Neural cell (in vitro differentiated cells): ENCODE data around the gene TMEM232. TPM values are rescaled to one million over a fixed set of nuclear protein-coding genes. Genes with fewer than 3 reads are reported as not detected.

Experiments used
- H2AFZ ChIP-seq: fragments of 200-600, 300-800 bp; sonication (generic), shearing (Covaris generic); 2 replicates; pipeline ENCODE4 v1.6.0; 2014; ENCODE audit warnings: low read depth, mild to moderate bottlenecking, antibody characterized with exemption, low read length, moderate library complexity
- H3F3A ChIP-seq: fragments of 200-600 bp; shearing (Covaris generic); 2 replicates; pipeline ENCODE4 v1.6.1; 2016; ENCODE audit warnings: mild to moderate bottlenecking, moderate library complexity, mixed read lengths, antibody characterized with exemption, low read length; ENCODE audit not compliant: insufficient read depth, poor library complexity, severe bottlenecking
- H3K27ac ChIP-seq: fragments of 200-600, 300-800 bp; sonication (generic), shearing (Covaris generic); 2 replicates; pipeline ENCODE4 v1.5.1; 2014; ENCODE audit warnings: mild to moderate bottlenecking, low read length, moderate library complexity
- H3K27me3 ChIP-seq: fragments of 300-800, 200-600 bp; sonication (generic), shearing (Covaris generic); 2 replicates; pipeline ENCODE4 v1.6.0; 2014; ENCODE audit warnings: mild to moderate bottlenecking, low read depth, low read length, moderate library complexity; ENCODE audit not compliant: insufficient read depth
- H3K36me3 ChIP-seq: fragments of 300-800, 200-600 bp; sonication (generic), shearing (Covaris generic); 2 replicates; pipeline ENCODE4 v1.5.1; 2014; ENCODE audit warnings: mild to moderate bottlenecking, antibody characterized with exemption, low read length, moderate library complexity; ENCODE audit not compliant: insufficient read depth
- H3K4me2 ChIP-seq: fragments of 300-800, 200-600 bp; sonication (generic), shearing (Covaris generic); 2 replicates; pipeline ENCODE4 v1.6.0; 2014; ENCODE audit warnings: mild to moderate bottlenecking, low read length
- H3K4me3 ChIP-seq: fragments of 300-800, 200-600 bp; sonication (generic), shearing (Covaris generic); 2 replicates; pipeline ENCODE4 v1.5.1; 2014; ENCODE audit warnings: mild to moderate bottlenecking, low read length, moderate library complexity
- H3K79me2 ChIP-seq: fragments of 200-600 bp; shearing (Covaris generic); replicated peaks from 2 replicates; pipeline ENCODE4 v1.6.0; 2014; ENCODE audit warnings: mild to moderate bottlenecking, low read length, moderate library complexity; ENCODE audit not compliant: insufficient read depth
- H3K9ac ChIP-seq: fragments of 300-800, 200-600 bp; sonication (generic), shearing (Covaris generic); 2 replicates; pipeline ENCODE4 v1.6.1; 2016; ENCODE audit warnings: mild to moderate bottlenecking, low read length, mixed read lengths
- H3K9me2 ChIP-seq: fragments of 200-600 bp; shearing (Covaris generic); 2 replicates; pipeline ENCODE4 v1.6.1; 2016; ENCODE audit warnings: mild to moderate bottlenecking, low read length, mixed read lengths; ENCODE audit not compliant: insufficient read depth
- H3K9me3 ChIP-seq: fragments of 200-600, 300-800 bp; sonication (generic), shearing (Covaris generic); 2 replicates; pipeline ENCODE4 v1.6.1; 2016; ENCODE audit warnings: mild to moderate bottlenecking, mixed run types, low read length, moderate library complexity, mixed read lengths
- H4K20me1 ChIP-seq: fragments of 200-600 bp; shearing (Covaris generic); 2 replicates; pipeline ENCODE4 v1.6.1; 2016; ENCODE audit warnings: mild to moderate bottlenecking, mixed run types; ENCODE audit not compliant: insufficient read depth
- CTCF ChIP-seq: fragments of 450-650 bp; IDR thresholded peaks from 2 replicates; pipeline ENCODE4 v1.5.1; 2014; ENCODE audit warnings: antibody characterized with exemption, mild to moderate bottlenecking, moderate library complexity; ENCODE audit not compliant: poor library complexity, severe bottlenecking
- EP300 ChIP-seq: fragments of 450-650 bp; conservative IDR thresholded peaks from 2 replicates; pipeline ENCODE4 v1.6.1; 2014; ENCODE audit warnings: antibody characterized with exemption, mild to moderate bottlenecking, moderate library complexity; ENCODE audit not compliant: poor library complexity, severe bottlenecking
- EZH2 ChIP-seq: fragments of 200-600, 300-800 bp; shearing (Covaris generic), sonication (generic); IDR thresholded peaks from 2 replicates; pipeline ENCODE4 v1.6.1; 2014; ENCODE audit warnings: antibody characterized with exemption, low read length, borderline replicate concordance, mild to moderate bottlenecking; ENCODE audit not compliant: insufficient read depth, poor library complexity, severe bottlenecking
- POLR2AphosphoS5 ChIP-seq: IDR thresholded peaks from 2 replicates; pipeline ENCODE4 v1.6.1; 2012
- RAD21 ChIP-seq: fragments of 450-650 bp; conservative IDR thresholded peaks from 2 replicates; pipeline ENCODE4 v1.6.1; 2014; ENCODE audit warnings: antibody characterized with exemption, mild to moderate bottlenecking, moderate library complexity
- REST ChIP-seq: IDR thresholded peaks from 2 replicates; pipeline ENCODE4 v1.6.1; 2012; ENCODE audit warnings: borderline replicate concordance
- SMC3 ChIP-seq: fragments of 450-650 bp; conservative IDR thresholded peaks from 2 replicates; pipeline ENCODE4 v1.6.1; 2014; ENCODE audit warnings: antibody characterized with exemption, mild to moderate bottlenecking, moderate library complexity; ENCODE audit not compliant: poor library complexity
- TAF1 ChIP-seq: IDR thresholded peaks from 2 replicates; pipeline ENCODE4 v1.6.1; 2012; ENCODE audit warnings: low read depth
- polyA plus RNA-seq: library from polyadenylated mRNA; depleted of rRNA; stranded (reverse); fragments of >200 nt; gene quantifications from 2 replicates; pipeline ENCODE4 v1.2.3, GENCODE V29; 2014

The TMEM232 gene
- polyA plus RNA-seq, 1 donor from 2014 or later, result 7.4 TPM

- TF ChIP-seq POLR2AphosphoS5 (no peak), SMC3 (no peak), REST (no peak), EP300 (no peak), TAF1 (no peak), EZH2 (no peak), CTCF (no peak)
- H2AFZ ChIP-seq, result no peak overlapping the region
- H4K20me1 ChIP-seq, result no peaks in the 10 kb centered on the region
- no peaks in the 10 kb centered on the region for H3K79me2 ChIP-seq
- no peak overlapping the region for H3K9ac ChIP-seq
- H3K4me2 ChIP-seq, result no peak overlapping the region
- H3K9me3 ChIP-seq, result no peaks in the 10 kb centered on the region
- no peak overlapping the region for H3K27ac ChIP-seq
- no peaks in the 10 kb centered on the region for H3K27me3 ChIP-seq
- no peaks in the 10 kb centered on the region for H3K9me2 ChIP-seq
- H3F3A ChIP-seq, result no peaks in the 10 kb centered on the region
- H3K36me3 ChIP-seq, result no peaks in the 10 kb centered on the region
- no peak overlapping the region for H3K4me3 ChIP-seq
Observed at GRCh38 chr5:110544603-110545002, 181.9 kb downstream of the TMEM232 start.

- Histone ChIP-seq H3K36me3 (no peaks in the 10 kb centered on the region), H3K9ac (no peak overlapping the region), H3K27ac (no peak overlapping the region), H3K27me3 (no peaks in the 10 kb centered on the region), H3K4me2 (no peak overlapping the region), H2AFZ (no peak overlapping the region), H3K9me3 (no peaks in the 10 kb centered on the region), H4K20me1 (no peaks in the 10 kb centered on the region), H3F3A (no peaks in the 10 kb centered on the region), H3K4me3 (no peak overlapping the region), H3K79me2 (no peaks in the 10 kb centered on the region), H3K9me2 (no peaks in the 10 kb centered on the region)
- no peak for TF ChIP-seq POLR2AphosphoS5
- TF ChIP-seq TAF1, result no peak
- no peak for TF ChIP-seq REST
- TF ChIP-seq CTCF, result no peak
- no peak for TF ChIP-seq EZH2
- no peak for TF ChIP-seq RAD21
Observed at GRCh38 chr5:110542949-110543348, 183.5 kb downstream of the TMEM232 start.
